HG03354 (cell line): ENCODE data around the gene MLIP.

Source experiments
- ATAC-seq: cut with Tn5 transposase; IDR thresholded peaks from one replicate; pipeline ENCODE4 v1.9.1; 2021; ENCODE audit warnings: mild to moderate bottlenecking; ENCODE audit not compliant: unreplicated experiment, poor library complexity, severe bottlenecking

MLIP gene

GRCh38 chr6:54308289-54308985, 197.2 kb downstream of the MLIP start, which contains the start of gene TINAG:
Gene TINAG, plus strand, starts transcription at chr6:54308441. Its CDS starts 110 bp downstream, at chr6:54308551.
- ATAC-seq = peak; percentile 54

- no peak for ATAC-seq
Observed at GRCh38 chr6:54308986-54309315, 197.7 kb downstream of the MLIP start.

- ATAC-seq = no peak
Observed at GRCh38 chr6:54310377-54311152, 199.3 kb downstream of the MLIP start.

- no peak for ATAC-seq
Observed at GRCh38 chr6:54315656-54316055, 204.4 kb downstream of the MLIP start.
